Activated CD4-positive, alpha-beta T cell treated with anti-CD3 and anti-CD28 coated beads, Interleukin-2, amount 50 U/mL, for 24 hours (primary cell): Measurements from ENCODE around the gene UBQLN4.

ENCODE experiments used
- DNase-seq, 2 donors: peaks; one replicate each; pipeline ENCODE4 v3.0.0-alpha.2; 2020; ENCODE audit warnings: low read depth in 1 of 2, low spot score in 1 of 2

Gene UBQLN4

DNA sequence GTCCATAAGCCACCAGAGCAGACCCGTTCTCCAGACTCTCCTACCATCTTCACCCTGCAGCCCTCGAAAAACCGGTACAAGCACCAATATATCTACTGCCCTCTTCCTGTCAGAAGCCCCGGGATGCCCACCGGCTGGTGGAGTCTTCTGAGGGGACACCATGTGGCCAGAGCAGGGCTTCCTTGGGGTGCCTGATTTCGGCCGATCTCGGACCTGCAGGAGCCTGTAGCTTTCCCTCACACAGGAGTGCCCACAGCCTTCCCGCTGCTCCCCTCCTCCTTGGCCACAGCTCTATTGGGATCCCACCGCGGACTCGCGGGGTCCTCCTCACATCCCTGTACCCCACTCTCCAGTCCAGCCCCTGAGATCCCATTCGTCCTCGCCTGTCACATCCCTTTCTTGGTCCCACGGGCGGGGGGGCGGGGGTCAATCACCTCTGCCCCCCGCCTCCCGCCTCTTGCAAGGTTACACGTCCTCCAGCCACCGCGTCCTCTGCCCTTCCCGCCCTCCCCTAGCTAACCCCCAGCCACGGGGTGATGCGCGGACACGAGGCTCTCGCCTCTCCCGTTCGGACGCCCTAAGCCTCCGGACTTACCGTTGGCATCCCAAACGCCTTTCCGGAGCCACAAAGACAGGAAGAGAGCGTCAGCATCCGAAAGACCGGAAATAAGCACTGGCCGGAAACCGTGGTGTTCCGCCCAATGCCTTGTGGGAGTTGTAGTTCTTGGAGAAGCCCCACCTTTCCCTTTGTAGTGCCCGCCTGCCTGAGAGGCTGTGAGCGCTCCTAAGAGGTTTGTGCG, 33.1 kb downstream of the UBQLN4 start, which contains the start of gene SSR2:
TSS of gene SSR2 (minus strand) at position 659 of the 800 bp plus-strand sequence. CDS start 784 bp downstream, outside the sequence.
- DNase-seq: peak; percentile 58 to 86

DNA sequence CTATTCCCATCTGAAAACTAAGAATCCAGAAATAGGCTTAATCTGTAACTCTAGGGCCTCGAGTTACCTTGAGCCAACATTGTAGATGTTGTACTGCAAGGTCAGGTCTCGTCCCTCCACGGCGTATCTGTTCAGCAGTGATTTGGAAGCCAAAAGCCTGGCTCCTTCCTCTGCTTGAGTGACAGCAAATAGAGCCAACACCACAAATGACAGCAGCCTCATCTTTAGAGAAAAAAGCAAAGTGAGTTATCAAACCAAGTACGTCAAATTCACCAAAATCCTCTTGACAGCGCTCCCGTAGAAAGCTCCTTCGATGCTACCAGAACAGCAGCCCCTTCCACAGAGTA, 33.7 kb downstream of the UBQLN4 start:
- no peak for DNase-seq

DNA sequence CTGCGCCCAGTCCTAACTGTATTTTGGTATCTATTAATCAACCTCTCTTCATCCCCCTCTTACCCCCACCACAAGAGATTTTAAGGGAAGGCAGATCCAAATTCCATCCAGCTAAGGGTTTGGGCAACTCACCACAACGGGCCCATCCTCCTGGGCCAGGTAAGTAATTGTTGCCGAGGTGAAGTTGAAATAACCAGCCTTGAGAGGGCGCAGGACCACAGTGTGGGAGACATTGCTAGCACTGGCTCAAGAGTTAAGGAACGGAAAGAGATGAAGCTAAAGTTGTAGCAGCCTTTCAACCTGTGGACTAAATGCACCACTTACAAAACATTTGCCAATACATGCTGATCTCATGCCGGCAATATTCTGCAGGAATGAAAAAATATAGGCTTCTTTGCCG, 38.8 kb downstream of the UBQLN4 start:
- no peak for DNase-seq

DNA sequence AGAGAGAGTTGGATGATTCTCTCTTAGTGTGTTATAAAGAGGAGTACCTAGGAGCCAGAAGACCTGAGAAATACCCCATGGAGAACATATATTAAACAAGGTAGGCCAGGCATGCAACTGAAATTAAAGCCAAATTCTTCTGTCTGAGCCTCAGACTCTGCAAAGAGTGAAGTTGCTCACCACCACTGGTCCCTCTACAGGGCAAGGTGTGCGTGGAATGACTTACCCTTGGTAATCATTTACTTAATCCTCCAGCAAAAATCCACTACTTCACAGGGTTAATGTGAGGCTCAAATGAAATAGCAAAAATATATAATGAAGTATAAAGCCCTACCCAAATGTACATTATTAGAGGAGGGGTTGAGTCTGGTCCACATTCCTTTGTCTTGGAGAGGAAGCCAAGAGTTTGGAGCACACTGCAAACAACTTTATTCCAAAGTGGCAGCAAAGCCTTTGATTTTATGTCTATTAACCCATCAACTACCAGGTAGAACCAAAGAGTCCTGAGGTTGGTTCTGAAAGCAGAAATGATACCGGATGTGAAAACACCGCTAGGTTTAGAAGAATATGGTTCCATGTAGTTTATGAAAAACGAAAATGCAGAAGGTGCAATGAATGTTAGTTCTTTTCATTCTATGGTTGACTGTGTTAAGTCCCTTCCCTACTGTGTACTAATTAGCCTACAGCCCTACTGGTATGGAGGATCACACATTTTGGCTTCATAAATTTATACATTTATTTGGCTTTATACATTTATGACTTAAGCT, 41.4 kb downstream of the UBQLN4 start:
- no peak for DNase-seq

DNA sequence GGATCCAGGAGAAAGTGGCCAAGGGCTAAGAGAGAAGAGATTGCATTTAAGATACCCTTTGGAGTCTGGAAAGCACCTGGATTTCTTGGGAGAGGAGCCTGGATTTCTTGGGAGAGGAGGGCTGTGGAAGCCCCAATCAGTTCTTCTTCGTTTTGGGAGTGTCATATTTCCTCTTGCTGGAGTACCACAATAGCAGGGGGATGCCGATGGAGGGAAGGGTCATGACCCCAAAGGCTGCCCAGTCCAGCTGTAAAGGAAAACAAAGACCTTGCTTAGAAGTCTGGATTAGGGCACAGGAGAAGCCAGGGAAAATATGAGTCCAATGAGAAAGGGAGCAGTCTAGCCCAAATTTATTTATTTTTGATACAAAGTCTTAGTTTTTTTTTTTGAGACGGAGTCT, 44.2 kb downstream of the UBQLN4 start:
- DNase-seq: no peak

DNA sequence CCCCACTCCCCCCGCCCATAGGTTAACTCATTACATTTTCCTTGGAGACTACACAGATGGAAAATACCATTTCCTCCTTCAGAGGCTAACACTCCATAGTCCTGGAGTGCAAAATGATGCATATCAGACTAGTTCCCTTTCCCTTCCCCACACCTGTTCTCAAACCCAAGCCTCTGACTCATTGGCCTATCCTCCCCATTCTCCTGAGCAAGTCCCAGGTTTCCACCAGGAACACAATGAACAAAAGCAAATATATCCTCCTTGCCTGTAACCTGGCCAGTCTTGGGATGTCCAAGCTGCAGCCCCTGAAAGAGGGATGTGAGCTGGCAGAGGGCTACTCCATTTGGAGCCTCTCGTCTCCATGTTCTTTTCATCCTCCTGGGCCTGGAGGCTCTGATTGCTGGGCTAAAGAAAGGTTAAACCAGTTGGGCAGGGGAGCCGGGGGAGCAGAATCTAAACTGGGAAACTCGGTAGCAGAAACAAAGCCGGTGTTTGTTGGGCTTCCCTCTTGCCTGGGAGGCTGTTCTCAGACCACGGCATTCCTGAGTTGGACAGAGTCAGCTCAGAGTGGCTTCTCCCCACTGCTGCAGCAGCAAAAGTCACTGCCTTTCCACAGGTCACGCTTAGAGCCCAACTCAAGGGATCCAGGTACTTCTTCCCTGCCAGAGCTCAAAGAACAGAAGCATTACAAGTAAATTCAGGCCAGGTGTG, 46.8 kb downstream of the UBQLN4 start:
- no peak for DNase-seq

DNA sequence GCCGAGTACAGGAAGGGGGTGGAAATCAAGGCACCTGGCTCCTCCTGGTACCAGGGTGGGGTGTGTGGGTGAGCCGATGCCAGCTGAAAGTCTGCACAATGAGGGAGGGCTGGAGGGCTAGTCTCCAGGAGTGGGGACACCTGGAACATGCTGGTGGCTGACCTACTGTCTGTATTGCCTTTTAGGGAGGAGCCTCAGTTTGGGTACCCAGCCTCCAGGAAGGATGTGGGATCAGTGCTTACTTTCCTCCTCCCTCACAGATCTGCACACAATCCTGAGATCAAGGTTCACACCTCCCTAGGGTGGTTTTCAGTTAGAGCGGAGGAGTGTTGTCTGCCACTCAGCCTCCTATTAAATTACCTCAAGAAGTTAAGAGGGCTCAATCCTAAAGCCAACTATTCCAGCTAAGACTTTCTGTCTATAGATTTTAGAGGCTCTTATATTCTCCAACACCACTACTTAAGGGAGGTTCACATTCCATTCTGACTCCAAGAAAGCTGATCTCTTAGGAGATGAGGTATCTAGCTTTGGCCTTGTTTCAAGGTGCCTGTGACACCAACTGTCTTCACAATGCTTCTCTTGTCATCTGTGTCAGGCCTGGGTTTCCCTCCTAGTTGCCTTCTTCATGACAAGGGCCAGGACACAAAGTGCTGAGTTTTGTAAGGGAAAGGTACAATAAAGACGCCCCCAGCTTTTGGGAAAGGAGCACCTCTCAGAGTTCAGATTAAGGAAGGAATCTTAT, 48.6 kb downstream of the UBQLN4 start:
- DNase-seq: no peak

DNA sequence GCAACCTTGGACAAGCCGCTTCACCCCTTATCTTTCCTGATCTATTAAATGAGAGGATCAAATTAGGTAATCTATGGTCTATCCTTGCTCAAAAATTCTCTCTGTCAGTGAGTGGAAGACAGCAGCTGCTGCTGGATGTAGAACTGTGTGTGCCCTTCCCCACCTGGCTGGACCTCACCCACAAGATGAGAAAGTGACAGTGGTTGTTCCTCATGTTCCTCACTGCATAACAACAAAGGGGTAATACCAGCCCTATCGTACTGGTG, 49.7 kb downstream of the UBQLN4 start:
- DNase-seq: no peak

DNA sequence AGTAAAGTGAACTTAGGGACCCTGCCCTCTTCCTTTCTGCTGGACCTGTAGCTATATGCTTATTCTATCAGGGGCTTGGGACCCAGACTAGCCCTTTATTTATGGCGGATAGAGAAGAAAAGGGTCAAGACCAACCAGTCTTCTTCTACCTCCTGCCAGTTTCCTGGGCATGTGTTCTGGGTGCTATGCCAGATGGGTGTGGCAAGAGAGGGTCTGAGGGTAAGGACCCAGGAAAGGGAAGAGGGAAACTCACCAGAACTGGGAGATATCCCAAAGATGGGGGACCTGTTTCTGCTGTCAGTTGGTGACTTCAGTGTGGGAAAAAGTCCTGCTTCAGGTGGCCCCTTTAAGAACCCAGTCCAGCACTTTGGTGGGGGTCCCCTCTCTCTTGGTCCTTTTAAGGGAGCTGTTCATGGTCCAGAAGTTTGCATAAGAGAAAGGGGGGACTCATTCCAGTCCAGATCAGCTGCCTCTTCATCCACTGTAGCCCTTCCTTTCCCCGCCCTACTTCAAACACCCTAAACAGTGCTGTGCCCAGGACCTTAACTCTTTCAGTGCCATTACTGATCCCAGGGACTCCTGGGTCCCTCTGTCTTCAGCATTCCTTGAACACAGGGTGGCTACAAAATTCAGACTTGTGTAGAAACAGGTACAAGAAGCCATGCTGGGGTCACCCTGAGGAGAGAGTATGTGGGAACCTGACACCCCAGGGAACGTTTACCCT, 51.2 kb downstream of the UBQLN4 start:
- no peak for DNase-seq

DNA sequence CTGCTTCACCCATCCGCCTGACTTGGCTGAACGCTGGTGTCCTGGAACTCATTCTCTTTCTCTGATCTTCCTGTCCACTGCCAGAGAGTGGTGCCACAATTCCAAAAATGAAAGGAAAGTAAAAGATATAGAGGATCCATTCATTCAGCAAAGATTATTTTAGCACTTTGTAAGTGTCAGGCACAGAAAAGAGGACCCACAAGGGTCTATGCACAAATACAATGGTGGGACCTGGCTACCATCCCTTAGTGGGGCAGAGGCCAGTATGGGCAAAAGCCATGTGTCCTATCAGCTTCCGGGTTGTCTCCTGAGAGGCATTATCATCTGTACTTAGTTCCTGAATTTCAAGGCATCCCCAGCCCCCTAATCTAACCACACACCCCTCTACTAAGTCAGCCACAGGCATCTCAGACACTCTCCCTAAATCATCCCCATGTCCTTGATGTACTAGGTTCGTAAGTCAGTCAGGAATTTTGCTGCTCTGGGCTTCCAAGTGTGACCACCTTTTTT, 51.9 kb downstream of the UBQLN4 start:
- DNase-seq: no peak

DNA sequence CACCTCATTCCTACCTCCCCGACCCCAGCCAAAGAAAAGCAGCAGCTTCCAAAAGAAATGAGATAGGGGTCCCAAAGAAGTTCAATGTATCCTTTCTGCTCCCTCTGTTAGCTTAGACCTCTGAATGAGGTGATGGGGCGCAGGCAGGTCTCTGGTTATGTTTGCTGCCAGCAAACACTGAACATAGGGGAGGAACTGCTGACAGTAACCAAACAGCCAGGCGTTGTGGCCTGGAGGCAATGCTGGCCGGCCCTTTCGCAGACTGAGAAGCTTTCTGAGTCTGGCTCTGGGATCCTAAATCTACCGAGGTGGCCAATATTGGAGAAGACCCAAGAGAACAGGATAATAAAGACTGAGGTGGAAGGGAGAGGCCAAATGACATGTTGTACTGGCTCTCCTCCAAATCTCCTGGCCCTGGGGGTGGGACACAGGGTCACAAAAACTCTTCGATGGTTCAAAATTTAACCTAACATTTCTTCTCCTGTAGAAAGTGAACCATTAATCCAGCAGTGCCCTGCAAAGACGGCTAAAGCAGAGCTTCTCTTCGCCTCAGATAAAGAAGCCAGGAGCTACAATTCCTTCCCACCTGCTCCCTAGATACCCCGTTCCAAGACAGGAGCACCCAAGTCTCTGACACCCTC, 52.5 kb downstream of the UBQLN4 start:
- no peak for DNase-seq

DNA sequence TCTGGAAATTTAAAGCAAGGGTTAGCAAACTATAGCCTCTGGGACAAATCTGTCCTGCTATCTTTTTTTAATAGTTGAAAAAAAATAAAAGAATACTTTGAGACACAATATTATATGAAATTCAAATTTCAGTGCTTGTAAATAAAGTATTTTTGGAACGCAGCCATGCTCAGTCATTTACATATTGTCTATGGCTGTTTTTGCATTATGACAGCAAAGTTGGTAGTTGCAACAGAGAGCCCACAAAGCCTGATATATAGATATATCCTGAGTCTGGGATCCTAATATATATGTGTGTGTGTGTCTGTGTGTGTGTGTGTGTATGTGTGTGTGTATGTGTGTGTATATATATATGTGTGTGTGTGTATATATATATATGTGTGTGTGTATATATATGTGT, 53.6 kb downstream of the UBQLN4 start:
- no peak for DNase-seq

DNA sequence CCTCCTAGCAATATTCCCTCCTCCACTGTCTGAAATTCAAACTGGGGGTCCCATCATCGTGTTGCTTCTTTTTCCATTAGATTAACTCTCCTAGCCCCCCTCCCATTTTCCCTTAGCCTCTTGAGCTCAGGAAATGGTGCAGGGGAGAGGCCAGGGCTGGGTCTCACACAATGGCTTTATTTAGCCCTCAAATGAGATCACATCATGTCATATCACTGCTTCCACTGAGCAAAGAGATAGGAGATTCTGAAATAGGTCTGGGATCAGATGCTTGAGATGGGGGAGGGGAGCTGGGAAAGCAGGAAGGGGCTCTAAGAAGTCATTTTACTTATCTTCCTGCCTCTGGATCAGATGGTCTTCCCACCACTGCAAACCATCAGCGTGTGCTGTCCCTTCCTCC, 57.4 kb downstream of the UBQLN4 start:
- DNase-seq: no peak

DNA sequence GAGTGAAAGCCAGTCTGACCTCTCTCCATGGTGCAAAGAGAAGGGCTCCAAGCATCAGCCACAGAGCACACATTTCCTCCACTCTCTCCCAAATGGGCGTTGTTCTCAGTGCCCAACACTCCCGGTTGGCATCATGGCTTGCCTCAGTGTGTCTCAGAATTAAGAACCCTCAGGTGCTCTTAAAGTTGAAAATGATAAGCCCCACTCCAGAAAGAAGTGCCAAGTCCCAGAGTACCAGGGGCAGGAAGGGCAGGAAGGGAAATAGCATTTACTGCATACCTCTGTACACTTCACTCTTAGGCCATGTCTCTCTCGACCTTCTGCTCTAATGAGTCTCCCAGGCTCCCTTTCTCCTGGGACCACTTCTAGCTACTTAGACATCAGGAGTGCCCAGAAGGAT, 60.0 kb downstream of the UBQLN4 start:
- DNase-seq: no peak

DNA sequence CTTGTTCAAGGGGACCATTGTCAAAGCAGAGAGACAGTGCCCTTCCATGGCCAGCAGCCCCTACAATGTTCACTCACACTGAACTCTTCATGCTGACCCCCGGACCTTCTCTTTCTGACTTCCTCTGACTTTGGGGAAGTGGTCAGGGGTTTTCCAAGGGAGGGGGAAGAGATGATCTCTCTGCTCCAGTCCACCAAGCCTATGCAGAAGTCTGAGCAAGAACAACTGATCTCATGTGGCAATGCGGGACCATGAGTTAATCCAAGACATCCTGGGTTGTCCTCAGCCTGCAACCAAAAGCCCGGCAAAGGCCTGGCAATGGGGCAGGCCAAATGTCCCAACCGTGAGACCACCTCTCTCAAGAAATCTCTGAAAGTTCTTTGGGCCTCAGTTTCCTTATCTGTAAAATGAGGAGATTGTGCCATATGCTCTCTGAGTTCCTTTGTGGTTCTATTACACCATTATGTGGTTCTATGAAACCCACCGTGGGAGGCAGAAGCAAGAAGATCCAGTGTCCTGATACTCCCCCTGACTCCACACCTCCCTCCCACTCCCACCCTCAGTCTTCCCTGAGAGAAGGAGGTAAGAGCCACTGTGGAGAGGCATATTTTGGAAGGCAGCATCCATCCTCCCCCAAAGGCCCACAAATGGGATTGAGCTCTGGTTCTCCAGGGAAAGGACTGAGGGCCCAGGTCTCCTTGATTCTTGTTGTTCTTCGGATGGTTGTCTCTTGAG, 63.4 kb downstream of the UBQLN4 start:
- no peak for DNase-seq

DNA sequence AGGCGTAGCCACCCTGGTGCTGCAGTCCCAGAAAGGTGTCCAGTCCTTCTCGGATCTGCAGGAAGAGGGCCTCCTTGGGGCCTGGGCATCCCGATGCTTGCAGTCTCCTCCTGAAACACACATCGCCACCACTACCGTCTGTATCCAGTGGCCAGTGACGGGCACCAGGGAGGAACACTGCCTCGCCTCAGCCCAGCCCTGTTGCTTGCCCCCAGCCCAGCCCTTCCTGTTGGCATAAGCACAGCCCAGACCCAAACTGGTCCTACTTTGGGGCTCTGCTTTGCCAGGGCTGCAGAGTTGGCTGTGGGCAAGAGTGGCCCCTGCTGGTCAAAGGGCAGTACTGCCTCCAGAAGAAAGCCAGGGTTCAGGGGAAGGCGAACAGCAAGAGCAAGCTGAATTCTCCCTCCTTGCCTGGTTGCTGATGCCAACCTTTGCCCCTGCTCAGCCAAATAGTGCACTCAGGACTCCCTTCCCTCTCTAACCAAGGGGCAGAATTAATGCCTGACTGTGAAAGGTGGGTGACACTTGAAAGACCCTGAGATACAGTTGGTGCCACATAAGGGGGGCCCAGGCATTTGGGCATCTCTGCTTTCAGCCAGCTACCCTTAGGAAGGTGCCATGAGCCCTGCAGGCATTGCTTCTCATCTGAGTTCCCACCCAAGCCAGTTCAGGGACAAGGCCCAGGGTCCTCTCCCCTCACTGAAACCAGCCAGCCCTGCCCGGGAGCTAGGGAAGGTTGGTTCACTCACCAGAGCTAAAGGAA, 64.2 kb downstream of the UBQLN4 start:
- DNase-seq: peak; percentile 67 to 74
